Osteoblast (primary cell): Measurements from ENCODE around the gene UFD1. TPM values are rescaled to one million over a fixed set of nuclear protein-coding genes. Genes with fewer than 3 reads are reported as not detected.

Experiments
- DNase-seq: peaks from one replicate; pipeline ENCODE4 v3.0.0; 2011; ENCODE audit warnings: low spot score, mixed read lengths; ENCODE audit not compliant: insufficient read length; ENCODE audit errors: missing footprints
- H2AFZ ChIP-seq: 2 replicates; pipeline ENCODE4 v1.6.0; 2011; ENCODE audit warnings: mild to moderate bottlenecking, low read length
- H3K27ac ChIP-seq: 2 replicates; pipeline ENCODE4 v1.5.1; 2011; ENCODE audit warnings: mild to moderate bottlenecking, low read depth, low read length, moderate library complexity
- H3K27me3 ChIP-seq: 2 replicates; pipeline ENCODE4 v1.6.0; 2012; ENCODE audit warnings: mild to moderate bottlenecking, control low read depth, inconsistent platforms, low read length, moderate library complexity; ENCODE audit not compliant: insufficient read depth
- H3K36me3 ChIP-seq: 2 replicates; pipeline ENCODE4 v1.5.1; 2011; ENCODE audit warnings: mild to moderate bottlenecking, low read length, control low read depth, moderate library complexity; ENCODE audit not compliant: insufficient read depth
- H3K4me1 ChIP-seq: 2 replicates; pipeline ENCODE4 v1.5.1; 2011; ENCODE audit warnings: mild to moderate bottlenecking, low read length, control low read depth, moderate library complexity; ENCODE audit not compliant: insufficient read depth
- H3K4me2 ChIP-seq: 2 replicates; pipeline ENCODE4 v1.6.0; 2011; ENCODE audit warnings: mild to moderate bottlenecking, low read length; ENCODE audit not compliant: insufficient read depth
- H3K4me3 ChIP-seq: fragments of 200-600 bp; sonication (generic); 3 replicates; pipeline ENCODE4 v1.5.1; 2012; ENCODE audit warnings: mild to moderate bottlenecking, low read length, inconsistent platforms; ENCODE audit not compliant: insufficient read depth
- H3K79me2 ChIP-seq: 2 replicates; pipeline ENCODE4 v1.6.0; 2012; ENCODE audit warnings: mild to moderate bottlenecking, low read length, control low read depth, inconsistent platforms; ENCODE audit not compliant: insufficient read depth
- H3K9me3 ChIP-seq: 2 replicates; pipeline ENCODE4 v1.5.1; 2011; ENCODE audit warnings: low read depth, low read length, control low read depth
- H4K20me1 ChIP-seq: 2 replicates; pipeline ENCODE4 v1.6.0; 2012; ENCODE audit warnings: mild to moderate bottlenecking, low read length, control low read depth; ENCODE audit not compliant: insufficient read depth
- CTCF ChIP-seq: IDR thresholded peaks from 2 replicates; pipeline ENCODE4 v1.5.1; 2011; ENCODE audit warnings: mild to moderate bottlenecking, low read depth, low read length, moderate library complexity; ENCODE audit errors: extremely low read depth
- total RNA-seq: library from RNA; depleted of rRNA; stranded (reverse); fragments of >200 nt; gene quantifications from 2 replicates; pipeline ENCODE4 v1.2.3, GENCODE V29; 2012

The UFD1 gene
- total RNA-seq, 1 donor, result 56.8 TPM

DNA sequence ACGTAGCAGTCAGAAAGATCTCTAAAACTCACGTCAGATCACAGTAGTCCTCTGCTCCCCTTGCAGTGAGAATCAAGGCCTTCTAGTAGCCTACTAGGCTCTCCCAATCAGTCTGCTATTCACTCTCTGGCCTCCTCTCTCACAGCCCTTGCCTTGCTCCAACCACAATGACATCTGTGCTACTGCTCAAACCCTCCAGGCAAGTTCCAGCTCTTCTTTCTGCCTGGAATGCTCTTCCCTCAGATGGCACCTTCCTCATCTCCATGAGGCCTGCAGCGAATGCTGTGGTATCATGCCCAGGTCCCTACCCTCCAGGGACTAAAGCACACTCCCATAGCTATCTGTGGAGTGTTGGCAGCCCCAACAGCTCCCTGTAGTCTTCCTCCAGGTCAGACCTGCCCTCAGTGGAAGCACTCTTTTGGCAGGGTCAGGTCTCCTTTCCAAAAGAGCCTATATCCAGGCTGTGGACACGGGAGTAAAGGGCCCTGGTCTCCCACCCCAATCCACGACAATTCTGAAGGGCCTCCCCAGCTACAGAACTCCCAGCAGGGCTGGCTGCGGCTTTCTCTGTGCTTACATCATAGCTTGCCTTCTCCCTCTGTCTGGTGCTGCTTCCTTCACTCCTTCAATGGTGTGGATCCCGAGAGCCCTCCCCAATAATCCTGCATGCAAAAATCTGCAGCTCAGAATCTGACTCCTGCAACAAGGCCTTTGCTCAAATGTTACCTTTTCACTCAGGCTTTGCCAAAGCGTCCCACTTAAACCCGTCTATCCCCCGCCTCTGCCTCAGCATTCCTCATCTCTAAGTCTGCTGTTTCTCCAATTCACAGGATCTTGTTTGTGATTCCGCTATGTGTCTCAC is 56.3 kb downstream of the UFD1 start:
- Histone ChIP-seq H3K9me3 (no peaks in the 10 kb centered on the region), H3K36me3 (no peaks in the 10 kb centered on the region), H3K27ac (peak overlapping the region; percentile 17), H3K4me3 (no peak overlapping the region), H3K27me3 (no peaks in the 10 kb centered on the region), H3K4me2 (no peak overlapping the region), H2AFZ (no peak overlapping the region), H4K20me1 (peaks cover 58% of the 10 kb centered on the region), H3K79me2 (peaks cover 97% of the 10 kb centered on the region), H3K4me1 (peaks cover 16% of the 10 kb centered on the region)
- no peak for DNase-seq
- no peak for TF ChIP-seq CTCF

DNA sequence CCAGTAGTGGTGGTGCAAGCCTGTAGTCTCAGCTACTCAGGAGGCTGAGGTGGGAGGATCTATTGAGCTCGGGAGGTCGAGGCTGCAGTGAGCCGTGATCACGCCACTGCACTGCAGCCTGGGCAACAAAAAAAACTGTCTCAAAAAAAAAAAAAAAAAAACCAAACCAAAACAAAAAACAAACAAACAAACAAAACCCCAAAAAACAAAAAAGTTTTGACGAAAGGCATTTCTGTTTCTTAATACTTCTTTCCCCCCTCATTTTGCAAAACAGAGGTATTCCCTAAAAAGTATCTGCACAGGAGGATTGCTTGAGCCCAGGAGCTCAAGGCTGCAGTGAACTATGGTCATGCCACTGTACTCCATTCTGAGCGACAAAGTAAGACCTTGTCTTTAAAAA is 58.7 kb downstream of the UFD1 start:
- Histone ChIP-seq H2AFZ (no peak overlapping the region), H3K4me2 (no peak overlapping the region), H3K36me3 (no peaks in the 10 kb centered on the region), H4K20me1 (peaks cover 51% of the 10 kb centered on the region), H3K27me3 (no peaks in the 10 kb centered on the region), H3K4me1 (peaks cover 16% of the 10 kb centered on the region), H3K4me3 (no peak overlapping the region), H3K79me2 (peaks cover 95% of the 10 kb centered on the region), H3K9me3 (no peaks in the 10 kb centered on the region), H3K27ac (no peak overlapping the region)
- no peak for TF ChIP-seq CTCF
- no peak for DNase-seq

DNA sequence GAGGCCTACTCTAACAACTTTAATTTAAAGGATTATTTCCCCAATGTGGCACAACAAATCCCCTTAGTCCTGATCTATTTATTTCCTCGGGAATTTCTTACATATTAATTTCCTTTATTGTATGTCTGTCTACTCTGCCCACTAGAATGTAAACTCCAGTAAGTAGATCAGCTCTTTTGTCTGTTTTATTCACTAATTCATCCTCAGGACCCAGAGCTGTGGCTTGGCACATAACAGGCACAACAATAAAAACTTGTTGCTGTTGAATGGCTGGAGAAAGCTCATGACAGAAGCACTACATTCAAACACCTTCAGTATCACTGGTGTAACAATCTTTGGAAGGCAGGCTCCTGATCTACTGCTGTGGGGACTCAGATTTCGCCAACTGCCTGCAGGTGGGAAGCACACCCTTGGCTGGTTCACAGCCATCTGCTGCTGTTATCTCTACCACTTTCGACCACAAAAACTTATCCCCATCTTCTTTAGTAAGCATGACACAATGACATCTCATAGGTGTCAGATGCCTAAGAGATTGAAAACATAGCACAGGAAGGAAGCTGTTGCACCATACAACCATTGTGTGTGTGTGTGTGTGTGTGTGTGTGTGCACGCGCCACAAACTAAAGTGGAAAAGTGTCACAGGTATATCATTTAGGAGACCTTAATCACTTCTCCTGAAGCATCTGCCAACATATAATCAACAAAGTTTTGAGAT is 59.4 kb downstream of the UFD1 start:
- no peak overlapping the region for H2AFZ ChIP-seq
- no peak for DNase-seq
- peaks cover 45% of the 10 kb centered on the region for H4K20me1 ChIP-seq
- no peak overlapping the region for H3K27ac ChIP-seq
- H3K4me2 ChIP-seq, result no peak overlapping the region
- H3K4me3 ChIP-seq, result no peak overlapping the region
- H3K27me3 ChIP-seq, result no peaks in the 10 kb centered on the region
- H3K79me2 ChIP-seq, result peaks cover 95% of the 10 kb centered on the region
- H3K36me3 ChIP-seq, result no peaks in the 10 kb centered on the region
- peaks cover 16% of the 10 kb centered on the region for H3K4me1 ChIP-seq
- H3K9me3 ChIP-seq, result no peaks in the 10 kb centered on the region
- TF ChIP-seq CTCF, result no peak

DNA sequence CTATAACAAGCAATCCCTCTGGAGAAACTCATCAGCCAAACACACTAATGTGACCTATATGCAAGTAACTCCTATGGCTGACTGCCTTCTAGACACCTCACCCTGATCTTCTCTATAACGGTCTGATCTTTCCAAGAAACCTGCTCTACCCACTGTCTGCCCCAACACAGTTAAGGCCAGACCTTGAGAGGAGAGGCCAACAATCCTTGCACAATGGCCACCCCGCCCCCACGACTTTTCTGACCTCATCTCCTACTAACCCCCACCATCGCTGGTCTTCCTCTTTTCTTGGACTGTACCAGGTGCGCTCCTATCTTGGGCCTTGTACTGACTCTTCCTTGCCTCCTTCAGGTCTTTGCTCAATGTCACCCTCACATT is 59.9 kb downstream of the UFD1 start:
- H3K4me2 ChIP-seq, result no peak overlapping the region
- peaks cover 95% of the 10 kb centered on the region for H3K79me2 ChIP-seq
- TF ChIP-seq CTCF, result no peak
- no peak overlapping the region for H3K4me3 ChIP-seq
- no peaks in the 10 kb centered on the region for H3K27me3 ChIP-seq
- no peaks in the 10 kb centered on the region for H3K9me3 ChIP-seq
- DNase-seq, result no peak
- H3K4me1 ChIP-seq, result peaks cover 16% of the 10 kb centered on the region
- H3K36me3 ChIP-seq, result no peaks in the 10 kb centered on the region
- H3K27ac ChIP-seq, result no peak overlapping the region
- peaks cover 45% of the 10 kb centered on the region for H4K20me1 ChIP-seq
- no peak overlapping the region for H2AFZ ChIP-seq
